ES-I3 (cell line): ENCODE data around the gene EXT2.

Source experiments
- H3K36me3 ChIP-seq: 2 replicates; pipeline ENCODE4 v1.6.1; 2013; ENCODE audit warnings: mild to moderate bottlenecking, low read length, control low read depth, moderate library complexity; ENCODE audit not compliant: insufficient read depth
- H3K4me1 ChIP-seq: 2 replicates; pipeline ENCODE4 v1.6.1; 2013; ENCODE audit warnings: mild to moderate bottlenecking, control low read depth, low read length; ENCODE audit not compliant: insufficient read depth
- H3K9ac ChIP-seq: 2 replicates; pipeline ENCODE4 v1.6.1; 2013; ENCODE audit warnings: low read depth, mild to moderate bottlenecking, low read length, moderate library complexity
- H3K9me3 ChIP-seq: 2 replicates; pipeline ENCODE4 v1.6.1; 2013; ENCODE audit warnings: mild to moderate bottlenecking, low read length, moderate library complexity; ENCODE audit not compliant: control insufficient read depth, insufficient read depth

EXT2 gene

DNA sequence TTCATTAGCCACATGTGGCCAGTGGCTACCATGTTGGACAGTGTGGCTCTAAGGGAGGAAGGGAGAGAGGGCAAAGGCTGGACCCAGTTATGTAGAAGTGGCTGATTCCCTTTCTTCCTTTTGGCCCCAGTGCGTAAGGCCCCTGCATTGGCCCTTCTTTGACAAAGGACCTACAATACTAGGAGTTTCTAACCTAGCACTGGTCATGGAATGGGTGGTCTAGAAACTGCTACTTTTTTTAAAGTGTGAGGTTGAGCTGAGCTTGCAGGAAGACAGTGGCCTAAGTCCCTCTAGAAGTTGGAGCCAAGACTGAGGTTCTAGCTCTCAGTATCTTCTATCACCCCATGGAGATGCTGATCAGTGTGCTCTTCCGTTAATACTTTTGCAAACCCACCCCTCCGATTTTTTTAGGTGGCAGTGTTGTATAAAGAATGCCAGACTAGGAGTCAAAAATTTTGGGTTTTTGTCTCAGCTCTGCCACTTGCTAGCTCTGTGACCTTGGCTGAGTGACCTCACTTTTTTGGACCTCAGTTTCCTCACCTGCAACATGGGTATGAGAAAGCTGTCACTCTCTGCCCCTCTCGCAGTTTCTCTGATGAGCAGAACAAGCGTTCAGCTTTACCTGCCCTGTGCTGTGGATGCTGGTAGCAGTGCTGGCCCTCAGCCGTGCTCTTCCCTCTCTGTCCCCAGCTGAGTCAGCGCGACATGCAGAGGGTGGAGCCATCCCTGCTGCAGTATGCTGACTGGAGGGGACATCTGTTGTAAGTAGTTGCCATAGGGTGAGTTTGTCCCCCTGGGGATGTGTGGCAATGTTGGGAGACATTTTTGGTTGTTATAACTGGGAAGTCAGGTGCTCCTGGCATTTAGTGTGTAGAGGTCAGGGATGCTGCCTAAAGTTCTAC, 22.5 kb upstream of the EXT2 start:
- no peaks in the 10 kb centered on the region for H3K9me3 ChIP-seq
- no peaks in the 10 kb centered on the region for H3K4me1 ChIP-seq
- no peak overlapping the region for H3K9ac ChIP-seq
- no peaks in the 10 kb centered on the region; the same call in 1 of the 2 replicates for H3K36me3 ChIP-seq

DNA sequence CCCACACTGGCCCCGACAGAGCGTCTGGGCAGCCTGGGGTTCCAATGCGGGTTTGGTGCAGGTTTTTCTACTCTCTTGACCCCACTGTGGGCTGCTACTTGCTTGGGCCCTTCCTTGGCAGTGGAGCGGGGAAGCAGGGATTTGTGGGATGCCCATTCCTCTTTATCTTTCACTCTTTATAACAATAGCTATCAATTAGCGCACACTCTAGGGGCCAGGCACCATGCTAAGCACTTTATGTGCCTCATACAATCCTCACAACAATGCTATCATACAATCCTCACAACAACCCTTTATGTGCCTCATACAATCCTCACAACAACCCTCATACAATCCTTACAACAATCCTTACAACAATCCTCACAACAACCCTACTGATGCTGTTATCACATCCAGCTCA, 16.7 kb upstream of the EXT2 start:
- Histone ChIP-seq H3K9ac (no peak overlapping the region), H3K4me1 (no peaks in the 10 kb centered on the region), H3K9me3 (no peaks in the 10 kb centered on the region), H3K36me3 (no peaks in the 10 kb centered on the region; the same call in 1 of the 2 replicates)

GRCh38 chr11:44079376-44079775, 16.1 kb upstream of the EXT2 start:
- Histone ChIP-seq H3K9ac (no peak overlapping the region), H3K36me3 (no peaks in the 10 kb centered on the region; the same call in 1 of the 2 replicates), H3K4me1 (no peaks in the 10 kb centered on the region), H3K9me3 (no peaks in the 10 kb centered on the region)

- Histone ChIP-seq H3K9me3 (no peaks in the 10 kb centered on the region; the same call in 1 of the 2 replicates), H3K4me1 (no peaks in the 10 kb centered on the region), H3K36me3 (no peaks in the 10 kb centered on the region; the same call in 1 of the 2 replicates), H3K9ac (no peak overlapping the region)
Measured at GRCh38 chr11:44080951-44081350, 14.5 kb upstream of the EXT2 start.

DNA sequence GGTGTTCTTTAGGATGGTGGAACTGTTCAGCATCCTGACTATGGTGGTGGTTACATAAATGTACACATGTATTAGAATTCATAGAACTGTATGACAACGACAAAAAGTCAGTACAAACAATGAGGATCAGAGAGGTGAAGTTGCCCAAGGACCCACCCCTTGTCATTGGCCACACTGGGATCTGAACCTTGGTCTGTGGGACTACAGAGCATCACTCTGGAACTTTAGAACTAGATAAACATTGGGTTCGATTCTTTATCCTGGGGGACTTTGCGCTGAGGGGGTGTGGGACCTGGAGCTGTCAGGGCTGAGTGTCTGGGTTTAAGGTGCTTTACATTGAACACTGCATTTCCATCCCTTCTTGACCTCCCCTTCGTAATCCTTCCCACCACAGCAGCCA, 12.8 kb upstream of the EXT2 start:
- Histone ChIP-seq H3K9ac (no peak overlapping the region), H3K4me1 (no peaks in the 10 kb centered on the region), H3K9me3 (peaks cover 2% of the 10 kb centered on the region), H3K36me3 (no peaks in the 10 kb centered on the region; the same call in 1 of the 2 replicates)

DNA sequence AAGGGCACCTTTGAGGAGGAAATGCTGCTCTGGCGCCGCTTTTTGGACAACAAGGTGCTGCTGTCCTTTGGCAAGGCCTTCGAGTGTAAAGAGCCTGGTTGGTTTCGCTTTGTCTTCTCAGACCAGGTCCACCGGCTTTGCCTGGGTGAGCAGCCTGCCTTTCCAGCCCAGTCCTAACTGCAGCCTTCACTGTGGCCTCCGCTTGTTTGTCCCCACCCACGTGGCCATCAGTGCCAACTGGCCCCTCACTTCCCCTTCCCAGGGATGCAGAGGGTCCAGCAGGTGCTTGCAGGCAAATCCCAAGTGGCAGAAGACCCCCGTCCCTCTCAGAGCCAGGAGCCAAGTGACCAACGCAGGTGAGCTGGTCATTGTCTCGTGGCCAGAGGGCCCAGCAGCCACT, 12.0 kb upstream of the EXT2 start:
- Histone ChIP-seq H3K9me3 (peaks cover 2% of the 10 kb centered on the region), H3K4me1 (no peaks in the 10 kb centered on the region), H3K36me3 (no peaks in the 10 kb centered on the region; the same call in 1 of the 2 replicates), H3K9ac (no peak overlapping the region)

- H3K4me1 ChIP-seq: no peaks in the 10 kb centered on the region
- H3K9me3 ChIP-seq: peaks cover 2% of the 10 kb centered on the region
- no peaks in the 10 kb centered on the region; the same call in 1 of the 2 replicates for H3K36me3 ChIP-seq
- H3K9ac ChIP-seq: no peak overlapping the region
Measured at GRCh38 chr11:44083906-44084305, 11.6 kb upstream of the EXT2 start.

- no peak overlapping the region for H3K9ac ChIP-seq
- no peaks in the 10 kb centered on the region; the same call in 1 of the 2 replicates for H3K36me3 ChIP-seq
- H3K9me3 ChIP-seq: peaks cover 2% of the 10 kb centered on the region
- H3K4me1 ChIP-seq: no peaks in the 10 kb centered on the region
Measured at GRCh38 chr11:44085330-44085729, 10.1 kb upstream of the EXT2 start.

DNA sequence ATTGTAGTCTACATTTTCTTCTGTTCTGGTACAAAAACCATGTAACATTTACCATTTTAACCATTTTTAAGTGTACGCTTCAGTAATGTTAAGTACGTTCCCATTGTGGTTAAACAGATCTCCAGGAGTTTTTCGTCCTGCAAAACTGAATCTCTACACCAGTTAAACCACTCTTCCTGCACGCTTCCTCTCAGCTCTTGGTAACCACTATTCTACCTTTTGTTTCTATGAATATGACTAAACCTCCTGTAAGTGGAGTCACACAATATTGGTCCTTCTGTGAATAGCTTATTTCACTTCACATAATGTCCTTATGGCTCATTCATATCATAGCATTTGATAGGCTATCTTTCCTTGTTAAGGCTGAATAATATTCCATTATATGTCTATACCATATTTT, 7.1 kb upstream of the EXT2 start:
- no peak overlapping the region for H3K9ac ChIP-seq
- H3K36me3 ChIP-seq: no peaks in the 10 kb centered on the region; the same call in 1 of the 2 replicates
- H3K4me1 ChIP-seq: no peaks in the 10 kb centered on the region
- peaks cover 2% of the 10 kb centered on the region for H3K9me3 ChIP-seq

DNA sequence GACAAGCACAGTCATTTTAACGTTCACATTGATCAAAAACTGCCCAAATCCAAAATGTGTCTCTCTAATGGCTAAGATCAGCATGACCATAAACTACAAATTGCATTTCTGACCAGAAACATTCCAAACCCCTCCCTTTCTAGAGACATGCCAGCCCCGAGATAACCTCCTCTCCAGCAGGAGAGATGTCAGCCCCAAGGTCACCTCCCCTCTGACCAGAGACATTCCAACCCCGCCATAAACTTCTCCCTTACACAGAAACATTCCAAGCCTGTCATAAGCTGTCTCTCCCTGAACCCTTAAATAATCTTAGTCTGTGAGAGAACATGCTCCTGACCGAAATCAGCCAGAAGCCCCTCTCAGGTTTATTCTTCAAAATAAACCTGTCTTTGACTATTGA, 6.6 kb upstream of the EXT2 start:
- Histone ChIP-seq H3K9ac (no peak overlapping the region), H3K9me3 (peaks cover 2% of the 10 kb centered on the region), H3K36me3 (no peaks in the 10 kb centered on the region; the same call in 1 of the 2 replicates), H3K4me1 (no peaks in the 10 kb centered on the region)

DNA sequence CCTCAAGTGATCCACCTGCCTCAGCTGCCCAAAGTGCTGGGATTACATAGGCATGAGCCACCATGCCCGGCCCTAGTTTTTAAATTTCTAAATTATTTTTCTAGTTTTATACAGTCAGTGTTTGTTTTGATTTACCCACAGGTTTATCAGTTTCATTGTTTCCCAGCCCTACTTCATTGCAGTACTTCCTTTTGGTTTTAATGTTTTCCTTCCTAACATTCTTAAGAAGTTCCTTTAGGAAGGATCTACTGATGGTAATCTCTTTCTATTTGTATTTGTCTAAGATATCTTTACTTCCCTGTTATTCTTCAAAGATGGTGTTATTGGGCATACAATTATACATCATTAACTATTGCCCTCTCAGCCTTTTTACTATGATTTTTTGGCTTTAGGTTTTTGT, 4.9 kb upstream of the EXT2 start:
- no peaks in the 10 kb centered on the region for H3K4me1 ChIP-seq
- no peak overlapping the region for H3K9ac ChIP-seq
- H3K36me3 ChIP-seq: no peaks in the 10 kb centered on the region; the same call in 1 of the 2 replicates

DNA sequence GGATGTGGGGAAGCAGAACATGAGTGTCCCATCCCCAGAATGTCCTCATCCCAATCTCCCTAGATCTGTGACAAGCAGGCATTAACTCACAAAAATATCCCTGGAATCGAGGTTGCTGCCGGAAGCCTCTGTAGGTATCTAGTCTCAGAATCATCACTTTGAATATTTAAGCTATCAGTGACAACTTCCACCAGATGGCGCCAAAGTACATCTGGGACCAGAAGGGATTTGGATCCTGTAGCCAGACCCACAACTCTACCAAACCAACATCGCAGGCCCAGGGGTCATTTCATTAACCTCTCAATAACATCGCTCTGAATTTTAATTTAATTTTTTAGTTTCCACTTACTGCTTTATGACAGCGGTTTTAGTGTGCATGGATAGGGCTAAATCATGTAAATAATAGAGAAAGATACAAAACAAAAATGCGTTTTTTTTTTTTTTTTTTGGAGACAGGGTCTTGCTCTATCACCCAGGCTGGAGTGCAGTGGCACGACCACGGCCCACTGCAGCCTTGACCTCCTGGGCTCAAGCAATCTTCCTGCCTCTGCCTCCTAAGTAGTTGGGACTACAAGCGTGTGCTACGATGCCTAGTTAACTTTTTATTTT, 1.1 kb upstream of the EXT2 start:
- H3K9ac ChIP-seq: no peak overlapping the region

More for the DNA sequence above, 4.9 kb upstream of the EXT2 start:
- peaks cover 2% of the 10 kb centered on the region for H3K9me3 ChIP-seq

GRCh38 chr11:44096360-44097185, 1.1 kb downstream of the EXT2 start:
- H3K9ac ChIP-seq: peak overlapping the region; percentile 91; the same call in 1 of the 2 replicates

More for the DNA sequence above, 1.1 kb upstream of the EXT2 start:
- Histone ChIP-seq H3K4me1 (no peaks in the 10 kb centered on the region; the same call in 1 of the 2 replicates), H3K9me3 (no peaks in the 10 kb centered on the region), H3K36me3 (no peaks in the 10 kb centered on the region)

GRCh38 chr11:44097821-44098220, 2.3 kb downstream of the EXT2 start:
- Histone ChIP-seq H3K9me3 (no peaks in the 10 kb centered on the region), H3K36me3 (no peaks in the 10 kb centered on the region), H3K9ac (no peak overlapping the region), H3K4me1 (no peaks in the 10 kb centered on the region; the same call in 1 of the 2 replicates)

More at GRCh38 chr11:44096360-44097185, 1.1 kb downstream of the EXT2 start:
- H3K9me3 ChIP-seq: no peaks in the 10 kb centered on the region
- no peaks in the 10 kb centered on the region for H3K36me3 ChIP-seq
- H3K4me1 ChIP-seq: no peaks in the 10 kb centered on the region; the same call in 1 of the 2 replicates
